ENCODE data around the gene SHC3.

SHC3 gene

DNA sequence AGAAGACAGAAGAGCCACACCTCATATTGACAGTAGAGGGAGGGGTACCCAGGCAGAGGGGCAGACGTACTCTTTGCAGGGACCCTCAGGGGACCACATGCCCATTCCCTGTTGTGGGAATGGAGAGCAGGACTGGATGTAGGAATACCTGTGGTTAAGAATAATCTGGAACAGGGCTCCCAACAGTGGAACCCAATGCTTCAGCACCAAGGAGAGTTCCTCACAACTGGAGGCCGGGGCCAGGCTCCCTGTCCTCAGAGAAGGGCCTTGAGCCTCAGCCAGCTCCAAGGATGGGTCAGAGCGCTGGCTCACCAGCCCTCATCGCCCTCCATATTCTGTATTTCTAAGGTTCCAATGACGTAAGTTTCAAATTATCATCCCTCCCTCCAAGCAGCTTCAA is 7.4 kb upstream of the SHC3 start:
- peak; percentile 59 for DNase-seq

DNA sequence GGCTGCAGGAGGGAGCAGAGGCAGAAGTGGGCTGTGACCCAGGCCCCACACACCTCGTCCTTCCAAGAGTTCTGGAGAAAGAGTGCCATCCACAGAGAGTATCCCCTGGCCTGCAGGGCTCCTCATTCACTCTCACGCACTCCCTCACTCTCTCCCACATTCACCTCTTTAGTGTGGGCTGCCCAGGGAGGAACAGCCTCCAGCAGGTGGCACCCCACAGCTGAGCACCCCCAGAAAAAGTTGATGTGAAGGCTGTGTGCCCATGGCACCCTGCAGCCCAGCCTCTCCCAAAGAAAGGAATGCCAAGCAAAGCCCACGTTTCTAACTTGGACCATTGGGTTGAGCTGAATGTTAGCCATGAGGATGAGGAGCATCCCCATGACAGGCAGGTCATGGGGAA is 4.5 kb upstream of the SHC3 start:
- DNase-seq: no peak

DNA sequence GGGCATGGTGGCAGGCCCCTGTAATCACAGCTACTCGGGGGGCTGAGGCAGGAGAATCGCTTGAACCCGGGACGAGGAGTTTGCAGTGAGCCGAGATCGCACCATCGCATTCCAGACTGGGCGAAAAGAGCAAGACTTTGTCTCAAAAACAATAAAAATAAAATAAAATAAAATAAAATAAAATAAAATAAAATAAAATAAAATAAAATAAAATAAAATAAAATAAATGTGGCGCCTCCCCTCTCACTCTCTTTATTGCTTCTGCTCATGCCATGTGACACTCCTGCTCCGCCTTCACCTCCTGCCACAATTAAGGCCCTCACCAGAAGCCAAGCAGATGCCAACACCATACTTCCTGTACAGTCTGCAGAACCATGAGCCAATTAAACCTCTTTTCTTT is 3.8 kb upstream of the SHC3 start:
- DNase-seq: no peak

- peak; percentile 97 for DNase-seq
Observed at GRCh38 chr9:89179895-89180734, 1.5 kb upstream of the SHC3 start.

DNA sequence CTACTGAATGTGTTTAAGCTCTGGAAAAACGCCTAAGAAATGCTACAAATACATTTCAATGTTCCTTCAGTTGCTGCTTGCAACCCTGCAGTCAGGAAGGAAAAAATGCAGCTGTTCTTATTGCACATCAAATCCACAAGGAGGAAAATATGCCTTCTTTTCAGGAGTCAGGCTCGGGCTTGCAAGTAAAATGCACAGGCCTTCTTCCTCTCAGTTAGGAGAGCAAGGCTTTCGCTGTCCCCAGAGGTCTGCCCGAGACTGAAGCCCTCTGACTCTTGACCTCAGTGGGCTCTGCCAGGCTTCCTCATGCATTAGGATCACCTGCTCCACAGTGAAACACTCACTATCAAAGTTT is 899 bp upstream of the SHC3 start:
- DNase-seq: no peak

GRCh38 chr9:89178830-89179539 is 367 bp upstream of the SHC3 start:
- peak; percentile 60 for DNase-seq

GRCh38 chr9:89177012-89177943 is 1.3 kb downstream of the SHC3 start:
- peak; percentile 71 for DNase-seq

DNA sequence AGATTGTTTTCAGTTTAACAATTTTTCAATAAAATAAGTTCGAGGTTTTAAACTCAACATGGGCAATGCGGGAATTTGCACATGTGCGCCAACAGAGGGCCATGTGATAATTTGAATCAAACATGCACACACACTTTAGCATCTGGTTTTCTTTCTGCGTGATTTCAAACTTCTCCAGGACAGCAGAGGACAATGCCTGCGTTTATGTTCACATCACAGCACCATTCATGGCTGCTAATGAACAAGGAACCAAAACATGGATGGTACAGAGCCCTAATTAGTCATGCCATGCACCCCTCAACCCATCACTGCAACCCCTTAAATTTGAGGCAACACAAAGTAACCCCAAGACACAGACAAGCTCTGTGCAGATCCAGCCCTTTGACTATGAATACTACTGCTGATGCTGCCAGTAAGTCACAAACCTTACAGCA is 2.8 kb downstream of the SHC3 start:
- DNase-seq: peak; percentile 44

GRCh38 chr9:89174291-89174690 is 4.3 kb downstream of the SHC3 start:
- no peak for DNase-seq

DNA sequence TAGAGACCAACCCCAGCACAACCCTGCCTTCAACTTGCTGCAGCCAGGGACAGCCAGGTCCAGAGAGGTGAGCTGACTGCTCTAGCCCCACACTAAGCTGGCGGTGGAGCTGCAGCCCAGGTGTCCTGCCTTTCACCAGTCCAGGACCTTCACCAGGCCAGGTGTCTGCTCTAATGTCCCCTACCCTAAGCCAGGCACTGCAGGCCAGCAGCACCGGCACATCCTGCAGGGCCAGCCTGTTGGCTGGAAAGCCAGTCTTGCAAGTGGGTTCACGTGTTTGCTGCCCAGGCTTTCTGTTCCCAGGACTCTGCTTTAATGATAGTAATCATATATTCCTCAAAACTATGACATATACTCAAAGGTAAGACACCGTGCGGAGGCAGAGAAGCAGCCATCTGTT is 5.5 kb downstream of the SHC3 start:
- no peak for DNase-seq

GRCh38 chr9:89172398-89172797 is 6.2 kb downstream of the SHC3 start:
- no peak for DNase-seq

DNA sequence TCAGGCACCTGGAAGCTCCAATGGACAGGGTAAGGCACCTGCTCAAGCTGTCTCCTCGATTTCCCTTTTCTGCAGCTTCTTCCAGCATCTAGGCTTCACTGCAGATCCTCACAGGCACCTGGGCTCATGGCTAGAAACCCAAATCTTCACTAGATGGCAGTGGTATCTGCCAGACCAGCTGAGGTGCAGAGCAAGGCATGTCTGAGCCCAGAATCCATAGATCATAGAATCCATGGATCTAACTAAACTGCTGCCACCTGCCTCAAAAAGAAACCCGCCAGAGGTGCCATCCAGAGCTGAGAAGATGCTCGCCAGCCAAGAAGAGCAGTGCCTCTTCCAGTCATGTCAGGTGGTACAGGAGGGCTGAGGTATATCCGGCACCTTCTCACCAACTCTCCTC is 6.9 kb downstream of the SHC3 start:
- DNase-seq: peak; percentile 4

DNA sequence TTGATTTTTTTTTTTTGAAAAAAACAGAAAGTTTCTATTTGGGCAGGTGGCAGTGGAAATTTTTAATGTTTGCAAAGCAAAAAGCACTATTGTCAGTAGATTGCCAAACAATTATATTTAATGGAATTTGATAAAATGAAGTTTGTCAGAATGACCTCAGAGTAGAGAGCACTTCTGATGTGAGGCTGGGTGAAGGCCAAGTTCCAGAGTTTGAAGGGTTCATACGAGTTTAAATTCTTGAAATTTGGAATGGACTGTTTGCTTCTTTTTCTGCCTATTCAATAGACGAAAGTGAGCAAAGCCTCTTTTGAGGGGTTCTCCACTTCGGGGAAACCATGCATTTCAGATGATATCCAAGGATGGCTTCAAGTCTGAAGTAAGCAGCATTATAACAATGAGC is 7.4 kb downstream of the SHC3 start:
- DNase-seq: no peak

DNA sequence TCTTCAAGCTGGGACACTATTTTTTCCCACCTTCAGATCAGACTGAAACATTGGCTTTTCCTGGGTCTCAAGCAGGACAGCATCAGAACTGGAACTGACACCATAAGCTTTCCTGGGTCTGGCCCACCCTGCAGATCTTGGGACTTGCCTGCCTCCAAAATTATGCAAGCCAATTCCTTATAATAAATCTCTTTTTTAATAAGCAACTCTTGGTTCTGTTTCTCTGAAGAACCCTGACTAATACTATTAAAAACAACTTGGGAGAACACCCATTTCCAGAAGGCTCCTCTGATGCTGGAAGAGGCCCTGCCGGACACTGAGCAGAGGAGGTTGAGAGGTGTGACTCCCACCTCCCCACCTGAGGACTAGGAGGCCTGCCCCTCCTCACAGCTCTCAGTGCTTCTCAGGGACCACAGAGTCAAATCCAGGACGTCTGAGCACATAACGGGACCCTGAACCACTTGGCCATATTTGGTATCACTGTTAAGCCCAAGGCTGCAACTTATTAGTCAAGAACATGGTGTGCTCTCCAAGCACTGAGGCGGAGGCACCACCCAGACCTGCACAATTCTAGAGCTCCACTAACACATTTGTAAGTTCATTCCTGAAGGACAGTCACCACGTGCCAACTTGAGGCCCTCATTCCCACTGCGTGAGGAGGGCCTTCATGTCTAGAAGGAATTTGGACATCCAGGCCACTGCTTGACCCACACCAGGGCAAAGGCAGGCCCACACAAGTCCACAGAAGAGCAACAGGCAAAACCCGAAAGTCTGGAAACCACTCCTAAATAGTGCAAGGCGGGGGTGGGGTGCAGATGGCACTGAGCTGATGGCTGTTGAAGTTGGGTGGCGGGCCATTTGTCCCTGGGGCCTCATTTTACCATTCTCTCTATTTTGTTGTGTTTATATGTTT is 9.5 kb downstream of the SHC3 start:
- DNase-seq: no peak

GRCh38 chr9:89167788-89168187 is 10.8 kb downstream of the SHC3 start:
- DNase-seq: no peak

GRCh38 chr9:89166852-89167251 is 11.8 kb downstream of the SHC3 start:
- no peak for DNase-seq

DNA sequence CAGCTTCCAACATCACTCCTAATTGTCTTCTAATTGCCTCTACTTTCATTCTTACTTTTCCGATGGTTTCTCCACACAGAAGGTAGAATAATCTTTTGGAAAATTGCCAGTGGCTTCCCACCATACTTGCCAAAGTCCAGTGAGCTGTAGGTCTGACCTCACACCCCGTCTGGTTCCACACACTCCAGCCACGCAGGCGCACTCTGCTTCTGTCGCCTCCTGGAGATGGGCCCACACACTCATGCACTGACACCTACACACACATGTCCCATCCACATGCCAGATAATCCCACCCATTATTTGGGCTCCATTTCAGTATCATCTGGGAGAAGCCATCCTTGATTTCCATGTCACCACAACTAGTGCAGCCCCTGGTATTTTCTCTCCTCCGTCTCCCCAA is 12.7 kb downstream of the SHC3 start:
- DNase-seq: no peak

- DNase-seq: no peak
Observed at GRCh38 chr9:89165341-89165740, 13.3 kb downstream of the SHC3 start.

- no peak for DNase-seq
Observed at GRCh38 chr9:89161221-89161620, 17.4 kb downstream of the SHC3 start.

DNA sequence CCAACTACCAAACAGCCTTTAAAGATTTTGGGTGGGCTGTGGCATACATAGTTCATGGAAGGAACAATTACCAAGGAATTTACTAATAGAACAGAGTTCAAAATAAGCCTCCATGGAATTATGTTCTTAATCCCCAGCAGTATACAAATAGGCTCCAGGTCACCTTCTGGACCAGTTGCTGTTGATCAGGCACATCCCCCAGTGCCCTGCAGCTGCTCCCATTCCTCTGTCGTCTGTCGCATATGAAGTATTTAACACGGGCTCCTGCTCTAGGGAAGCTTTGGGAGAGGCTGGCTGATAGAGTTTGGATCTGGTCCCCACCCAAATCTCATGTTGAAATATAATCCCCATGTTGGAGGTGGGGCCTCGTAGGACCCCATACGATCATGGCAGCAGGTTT is 17.8 kb downstream of the SHC3 start:
- no peak for DNase-seq

GRCh38 chr9:89154651-89155336 is 23.8 kb downstream of the SHC3 start:
- DNase-seq: no peak

- DNase-seq: no peak
Observed at GRCh38 chr9:89154218-89154617, 24.4 kb downstream of the SHC3 start.
